GM12873 (cell line): ENCODE results near the gene APOC4.
"Not testable (repeated sequence)": the region's sequence is repeated elsewhere in the genome, so short reads cannot be mapped to it uniquely, and the experiment has no call there.

Experiments used
- TF ChIP-seq, protein P1 (sequence below): IDR thresholded peaks from 2 replicates; pipeline ENCODE4 v1.5.1; 2012; ENCODE audit warnings: low read depth, mild to moderate bottlenecking, moderate library complexity, low read length, control low read depth; ENCODE audit not compliant: insufficient read depth; ENCODE audit errors: missing control alignments

APOC4 gene

DNA sequence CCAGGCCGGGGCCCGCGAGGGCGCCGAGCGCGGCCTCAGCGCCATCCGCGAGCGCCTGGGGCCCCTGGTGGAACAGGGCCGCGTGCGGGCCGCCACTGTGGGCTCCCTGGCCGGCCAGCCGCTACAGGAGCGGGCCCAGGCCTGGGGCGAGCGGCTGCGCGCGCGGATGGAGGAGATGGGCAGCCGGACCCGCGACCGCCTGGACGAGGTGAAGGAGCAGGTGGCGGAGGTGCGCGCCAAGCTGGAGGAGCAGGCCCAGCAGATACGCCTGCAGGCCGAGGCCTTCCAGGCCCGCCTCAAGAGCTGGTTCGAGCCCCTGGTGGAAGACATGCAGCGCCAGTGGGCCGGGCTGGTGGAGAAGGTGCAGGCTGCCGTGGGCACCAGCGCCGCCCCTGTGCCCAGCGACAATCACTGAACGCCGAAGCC, 33.2 kb upstream of the APOC4 start:
- TF ChIP-seq, protein P1, sequence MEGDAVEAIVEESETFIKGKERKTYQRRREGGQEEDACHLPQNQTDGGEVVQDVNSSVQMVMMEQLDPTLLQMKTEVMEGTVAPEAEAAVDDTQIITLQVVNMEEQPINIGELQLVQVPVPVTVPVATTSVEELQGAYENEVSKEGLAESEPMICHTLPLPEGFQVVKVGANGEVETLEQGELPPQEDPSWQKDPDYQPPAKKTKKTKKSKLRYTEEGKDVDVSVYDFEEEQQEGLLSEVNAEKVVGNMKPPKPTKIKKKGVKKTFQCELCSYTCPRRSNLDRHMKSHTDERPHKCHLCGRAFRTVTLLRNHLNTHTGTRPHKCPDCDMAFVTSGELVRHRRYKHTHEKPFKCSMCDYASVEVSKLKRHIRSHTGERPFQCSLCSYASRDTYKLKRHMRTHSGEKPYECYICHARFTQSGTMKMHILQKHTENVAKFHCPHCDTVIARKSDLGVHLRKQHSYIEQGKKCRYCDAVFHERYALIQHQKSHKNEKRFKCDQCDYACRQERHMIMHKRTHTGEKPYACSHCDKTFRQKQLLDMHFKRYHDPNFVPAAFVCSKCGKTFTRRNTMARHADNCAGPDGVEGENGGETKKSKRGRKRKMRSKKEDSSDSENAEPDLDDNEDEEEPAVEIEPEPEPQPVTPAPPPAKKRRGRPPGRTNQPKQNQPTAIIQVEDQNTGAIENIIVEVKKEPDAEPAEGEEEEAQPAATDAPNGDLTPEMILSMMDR, result no peak

DNA sequence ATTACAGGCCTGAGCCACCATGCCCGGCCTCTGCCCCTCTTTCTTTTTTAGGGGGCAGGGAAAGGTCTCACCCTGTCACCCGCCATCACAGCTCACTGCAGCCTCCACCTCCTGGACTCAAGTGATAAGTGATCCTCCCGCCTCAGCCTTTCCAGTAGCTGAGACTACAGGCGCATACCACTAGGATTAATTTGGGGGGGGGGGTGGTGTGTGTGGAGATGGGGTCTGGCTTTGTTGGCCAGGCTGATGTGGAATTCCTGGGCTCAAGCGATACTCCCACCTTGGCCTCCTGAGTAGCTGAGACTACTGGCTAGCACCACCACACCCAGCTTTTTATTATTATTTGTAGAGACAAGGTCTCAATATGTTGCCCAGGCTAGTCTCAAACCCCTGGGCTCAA, 32.3 kb upstream of the APOC4 start:
- TF ChIP-seq, protein P1, result no peak

DNA sequence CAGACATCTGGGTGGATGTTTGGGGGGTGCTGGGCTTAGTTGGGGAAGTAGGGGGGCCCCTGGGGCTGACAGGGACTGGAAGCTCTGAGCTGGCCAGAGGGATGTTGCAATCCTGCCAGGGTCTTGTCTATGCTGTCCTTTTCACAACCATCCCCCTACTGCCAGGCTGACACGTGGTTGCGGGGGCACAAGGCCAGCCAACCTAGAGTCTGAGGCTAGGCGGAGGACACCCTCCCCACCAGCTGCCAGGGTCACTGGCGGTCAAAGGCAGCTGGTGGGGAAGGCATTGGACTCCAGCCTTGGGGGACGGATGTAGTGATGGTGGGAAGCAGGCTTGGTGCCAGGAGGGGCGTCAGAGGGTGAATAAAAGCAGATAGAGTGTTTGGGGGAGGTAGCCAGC, 29.2 kb upstream of the APOC4 start:
- TF ChIP-seq, protein P1, result no peak

DNA sequence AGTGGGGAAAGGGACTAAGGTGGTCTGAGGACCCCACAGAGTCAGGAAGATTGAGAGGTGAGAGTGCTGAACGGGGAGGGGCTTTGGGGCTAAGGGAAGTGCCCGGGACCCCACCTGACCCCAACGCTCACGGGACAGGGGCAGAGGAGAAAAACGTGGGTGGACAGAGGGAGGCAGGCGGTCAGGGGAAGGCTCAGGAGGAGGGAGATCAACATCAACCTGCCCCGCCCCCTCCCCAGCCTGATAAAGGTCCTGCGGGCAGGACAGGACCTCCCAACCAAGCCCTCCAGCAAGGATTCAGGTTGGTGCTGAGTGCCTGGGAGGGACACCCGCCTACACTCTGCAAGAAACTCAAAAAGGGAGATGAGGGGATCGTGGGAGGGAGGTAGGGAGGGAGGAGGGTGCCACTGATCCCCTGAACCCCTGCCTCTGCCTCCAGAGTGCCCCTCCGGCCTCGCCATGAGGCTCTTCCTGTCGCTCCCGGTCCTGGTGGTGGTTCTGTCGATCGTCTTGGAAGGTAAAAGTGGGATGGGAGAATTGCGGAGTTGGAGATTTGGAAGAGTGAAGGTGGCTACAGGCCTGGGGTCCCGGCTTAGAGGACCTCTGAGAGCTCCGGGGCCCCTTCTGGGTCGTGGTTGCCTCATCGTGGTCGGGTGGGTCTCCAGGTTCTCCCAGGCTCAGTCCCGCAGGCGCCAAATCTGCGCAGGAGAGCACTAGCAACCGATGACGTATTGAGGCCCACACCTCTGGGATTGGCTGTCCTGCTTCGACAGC, 27.4 kb upstream of the APOC4 start, which contains the start of gene APOC1:
TSS of gene APOC1 (plus strand) at position 176 of the 774 bp plus-strand sequence. CDS start at position 460, 284 bp downstream.
- TF ChIP-seq, protein P1, result not testable (repeated sequence)

DNA sequence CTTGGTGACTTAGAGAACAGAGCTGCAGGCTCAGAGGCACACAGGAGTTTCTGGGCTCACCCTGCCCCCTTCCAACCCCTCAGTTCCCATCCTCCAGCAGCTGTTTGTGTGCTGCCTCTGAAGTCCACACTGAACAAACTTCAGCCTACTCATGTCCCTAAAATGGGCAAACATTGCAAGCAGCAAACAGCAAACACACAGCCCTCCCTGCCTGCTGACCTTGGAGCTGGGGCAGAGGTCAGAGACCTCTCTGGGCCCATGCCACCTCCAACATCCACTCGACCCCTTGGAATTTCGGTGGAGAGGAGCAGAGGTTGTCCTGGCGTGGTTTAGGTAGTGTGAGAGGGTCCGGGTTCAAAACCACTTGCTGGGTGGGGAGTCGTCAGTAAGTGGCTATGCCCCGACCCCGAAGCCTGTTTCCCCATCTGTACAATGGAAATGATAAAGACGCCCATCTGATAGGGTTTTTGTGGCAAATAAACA, 17.8 kb upstream of the APOC4 start:
- TF ChIP-seq, protein P1, result no peak

DNA sequence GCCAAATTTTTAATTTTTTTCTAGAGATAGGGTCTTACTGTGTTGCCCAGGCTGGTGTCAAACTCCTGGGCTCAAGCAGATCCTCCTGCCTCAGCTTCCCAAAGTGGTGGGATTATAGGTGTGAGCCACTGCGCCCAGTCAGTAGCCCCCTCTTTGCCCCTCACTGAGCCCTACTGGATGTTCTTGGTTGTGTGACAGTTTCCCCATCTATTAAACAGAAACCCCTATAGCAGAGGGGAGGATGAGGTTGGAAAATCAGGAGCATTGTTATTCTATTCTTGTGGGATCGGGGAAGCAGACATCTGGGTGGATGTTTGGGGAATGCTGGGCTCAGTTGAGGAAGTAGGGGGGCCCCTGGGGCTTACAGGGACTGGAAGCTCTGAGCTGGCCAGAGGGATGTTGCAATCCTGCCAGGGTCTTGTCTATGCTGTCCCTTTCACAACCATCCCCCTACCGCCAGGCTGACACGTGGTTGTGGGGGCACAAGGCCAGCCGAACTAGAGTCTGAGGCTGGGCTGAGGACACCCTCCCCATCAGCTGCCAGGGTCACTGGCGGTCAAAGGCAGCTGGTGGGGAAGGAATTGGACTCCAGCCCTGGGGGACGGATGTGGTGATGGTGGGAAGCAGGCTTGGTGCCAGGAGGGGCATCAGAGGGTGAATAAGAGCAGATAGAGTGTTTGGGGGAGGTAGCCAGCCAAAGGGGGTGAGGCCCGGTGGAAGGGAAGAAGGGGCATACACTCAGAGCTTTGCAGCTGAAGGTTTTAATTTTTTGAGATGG, 16.7 kb upstream of the APOC4 start:
- TF ChIP-seq, protein P1, result no peak

DNA sequence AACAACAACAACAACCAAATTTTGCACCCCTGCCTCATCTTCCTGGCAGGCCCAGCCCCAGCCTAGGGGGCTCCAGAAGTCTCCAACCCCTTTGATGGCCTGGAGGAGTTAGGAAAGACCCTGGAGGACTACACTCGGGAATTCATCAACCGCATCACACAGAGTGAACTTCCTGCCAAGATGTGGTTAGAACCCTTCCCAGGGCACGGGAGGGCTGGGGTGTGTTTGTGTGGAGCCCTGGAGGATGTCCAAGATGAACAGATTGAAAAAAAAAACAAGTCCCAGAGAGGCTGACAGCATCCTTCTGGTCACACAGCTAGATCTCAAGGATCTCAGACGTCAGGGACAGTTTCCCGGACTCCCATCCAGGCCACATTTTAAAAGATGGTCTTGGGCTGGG, 14.3 kb upstream of the APOC4 start:
- TF ChIP-seq, protein P1, result no peak
